AG04450 (cell line): Measurements from ENCODE around the gene CYFIP1. TPM values are rescaled to one million over a fixed set of nuclear protein-coding genes. Genes with fewer than 3 reads are reported as not detected.

ENCODE experiments used
- CTCF ChIA-PET: fragments of 300-600, 350-600 bp; formaldehyde crosslinking; extraction: SDS; loops from one replicate; lab custom pipeline; 2022; ENCODE audit warnings: antibody characterized with exemption, inconsistent platforms; lab: Charles Lee
- POLR2A ChIA-PET: fragments of 350-600 bp; formaldehyde crosslinking; extraction: SDS; loops from one replicate; lab custom pipeline; 2021; ENCODE audit warnings: antibody characterized with exemption, inconsistent platforms; lab: Yijun Ruan, JAX
- DNase-seq: peaks from one replicate; pipeline ENCODE4 v3.0.0-alpha.2; 2011; ENCODE audit warnings: low read depth, low spot score
- H3K27ac ChIP-seq: one replicate; pipeline ENCODE4 v1.5.1; 2012; ENCODE audit warnings: low read depth, low read length, control low read depth
- H3K27me3 ChIP-seq: one replicate; pipeline ENCODE4 v1.6.0; 2012; ENCODE audit warnings: low read length; ENCODE audit not compliant: control insufficient read depth, insufficient read depth
- H3K4me3 ChIP-seq: 2 replicates; pipeline ENCODE4 v1.5.1; 2011; ENCODE audit warnings: mild to moderate bottlenecking, low read depth, low read length, control low read depth
- H3K9me3 ChIP-seq: 2 replicates; pipeline ENCODE4 v1.5.1; 2012; ENCODE audit warnings: low read length; ENCODE audit not compliant: control insufficient read depth, insufficient read depth
- polyA plus RNA-seq: library from polyadenylated mRNA; depleted of rRNA; stranded (reverse); fragments of >200 nt; gene quantifications from 2 replicates; pipeline ENCODE4 v1.2.3, GENCODE V29; 2011
- TF ChIP-seq, protein P1 (sequence below): IDR thresholded peaks from 2 replicates; pipeline ENCODE4 v1.5.1; 2011; ENCODE audit warnings: low read depth, low read length, control low read depth, inconsistent platforms

The CYFIP1 gene
- polyA plus RNA-seq, 1 experiment, result 70.9 TPM

GRCh38 chr15:22861161-22861560 is 119.0 kb downstream of the CYFIP1 start:
- no peaks in the 10 kb centered on the region for H3K27me3 ChIP-seq
- no peak for DNase-seq
- ChIA-PET POLR2A (no interaction called here), CTCF (no interaction called here)
- TF ChIP-seq, protein P1, sequence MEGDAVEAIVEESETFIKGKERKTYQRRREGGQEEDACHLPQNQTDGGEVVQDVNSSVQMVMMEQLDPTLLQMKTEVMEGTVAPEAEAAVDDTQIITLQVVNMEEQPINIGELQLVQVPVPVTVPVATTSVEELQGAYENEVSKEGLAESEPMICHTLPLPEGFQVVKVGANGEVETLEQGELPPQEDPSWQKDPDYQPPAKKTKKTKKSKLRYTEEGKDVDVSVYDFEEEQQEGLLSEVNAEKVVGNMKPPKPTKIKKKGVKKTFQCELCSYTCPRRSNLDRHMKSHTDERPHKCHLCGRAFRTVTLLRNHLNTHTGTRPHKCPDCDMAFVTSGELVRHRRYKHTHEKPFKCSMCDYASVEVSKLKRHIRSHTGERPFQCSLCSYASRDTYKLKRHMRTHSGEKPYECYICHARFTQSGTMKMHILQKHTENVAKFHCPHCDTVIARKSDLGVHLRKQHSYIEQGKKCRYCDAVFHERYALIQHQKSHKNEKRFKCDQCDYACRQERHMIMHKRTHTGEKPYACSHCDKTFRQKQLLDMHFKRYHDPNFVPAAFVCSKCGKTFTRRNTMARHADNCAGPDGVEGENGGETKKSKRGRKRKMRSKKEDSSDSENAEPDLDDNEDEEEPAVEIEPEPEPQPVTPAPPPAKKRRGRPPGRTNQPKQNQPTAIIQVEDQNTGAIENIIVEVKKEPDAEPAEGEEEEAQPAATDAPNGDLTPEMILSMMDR, result no peak
- no peak overlapping the region for H3K27ac ChIP-seq
- H3K4me3 ChIP-seq, result no peak overlapping the region
- H3K9me3 ChIP-seq, result no peaks in the 10 kb centered on the region

DNA sequence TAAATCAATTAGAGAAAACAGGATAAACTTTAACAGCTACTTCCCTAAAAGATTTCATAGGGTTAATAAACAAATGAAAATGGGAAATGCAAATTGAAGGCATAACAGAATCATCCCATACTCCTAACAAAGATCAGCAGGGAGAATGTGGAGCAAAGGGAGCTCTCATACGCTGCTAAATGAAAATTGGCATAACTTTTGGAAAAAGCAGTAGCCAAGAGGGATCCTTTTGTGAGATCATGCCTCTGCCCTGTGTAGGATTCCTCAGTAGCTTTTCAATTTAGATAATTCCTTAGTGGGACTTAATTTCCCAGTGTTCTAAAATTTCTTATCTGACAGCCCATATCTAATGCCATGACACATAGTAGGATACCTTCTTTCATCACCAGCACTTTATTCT is 123.5 kb downstream of the CYFIP1 start:
- no peak overlapping the region for H3K27ac ChIP-seq
- no peaks in the 10 kb centered on the region for H3K27me3 ChIP-seq
- ChIA-PET CTCF (no interaction called here), POLR2A (no interaction called here)
- TF ChIP-seq, protein P1, result no peak
- no peak overlapping the region for H3K4me3 ChIP-seq
- no peak for DNase-seq
- no peaks in the 10 kb centered on the region for H3K9me3 ChIP-seq

DNA sequence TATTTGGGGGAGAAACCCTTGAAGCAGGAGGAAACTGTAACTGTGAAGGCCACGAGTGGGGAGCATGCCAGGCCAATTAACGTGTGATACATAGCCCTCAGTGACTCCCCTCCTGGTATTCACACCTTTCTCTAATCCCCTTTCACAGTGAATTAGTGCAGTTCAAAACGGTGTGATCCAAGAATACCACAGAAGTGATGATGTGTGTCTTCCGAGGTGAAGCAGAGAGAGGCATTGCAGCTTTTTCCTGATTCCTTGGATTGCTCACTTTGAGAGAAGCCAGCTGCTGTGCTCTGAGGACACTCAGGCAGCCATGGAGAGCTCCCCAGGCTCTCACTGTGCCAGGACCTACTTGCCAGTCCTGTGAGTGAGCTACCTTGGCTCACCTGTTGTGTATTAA is 124.4 kb downstream of the CYFIP1 start:
- H3K4me3 ChIP-seq, result no peak overlapping the region
- ChIA-PET CTCF (no interaction called here), POLR2A (no interaction called here)
- H3K9me3 ChIP-seq, result no peaks in the 10 kb centered on the region
- TF ChIP-seq, protein P1, result no peak
- peak overlapping the region; percentile 11 for H3K27ac ChIP-seq
- H3K27me3 ChIP-seq, result no peaks in the 10 kb centered on the region
- no peak for DNase-seq

DNA sequence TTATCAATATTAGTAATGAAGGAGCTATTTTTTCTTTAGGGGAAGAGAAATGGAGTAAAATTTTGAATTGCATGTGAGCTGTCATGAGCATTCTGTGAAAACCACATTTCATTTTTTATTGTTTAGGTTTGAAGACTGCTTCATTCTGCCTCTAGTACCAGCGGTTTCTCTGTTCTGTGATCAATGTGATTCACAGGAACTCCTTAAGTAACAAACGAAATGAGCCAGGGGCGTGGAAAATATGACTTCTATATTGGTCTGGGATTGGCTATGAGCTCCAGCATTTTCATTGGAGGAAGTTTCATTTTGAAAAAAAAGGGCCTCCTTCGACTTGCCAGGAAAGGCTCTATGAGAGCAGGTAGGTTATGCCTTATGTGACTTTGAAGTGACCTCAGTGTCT is 128.7 kb downstream of the CYFIP1 start:
- Histone ChIP-seq H3K27ac (no peak overlapping the region), H3K27me3 (no peaks in the 10 kb centered on the region), H3K4me3 (no peak overlapping the region), H3K9me3 (no peaks in the 10 kb centered on the region)
- POLR2A ChIA-PET, result no interaction called here
- DNase-seq, result no peak
- TF ChIP-seq, protein P1, result no peak
- CTCF ChIA-PET, result no interaction called here

DNA sequence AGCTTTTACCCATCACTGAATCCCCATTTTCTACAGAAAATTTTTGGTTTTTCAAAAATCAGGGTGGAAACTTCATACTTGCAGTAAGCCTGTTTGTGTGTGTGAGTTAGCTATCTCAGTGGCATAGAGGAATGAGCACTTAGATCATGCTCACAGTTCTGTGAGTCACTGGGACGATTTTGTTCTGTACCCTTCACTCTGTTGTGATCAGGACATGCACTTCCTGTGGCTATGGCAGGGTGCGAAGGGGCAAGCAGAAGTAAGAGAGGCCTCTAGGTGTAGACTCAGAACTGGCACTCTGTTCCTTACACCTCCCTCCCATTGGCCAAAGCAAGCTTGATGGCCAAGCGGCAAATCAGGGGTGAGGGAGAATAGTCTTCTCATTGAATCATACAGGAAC is 130.1 kb downstream of the CYFIP1 start:
- no peak for DNase-seq
- H3K27me3 ChIP-seq, result no peaks in the 10 kb centered on the region
- TF ChIP-seq, protein P1, result no peak
- no peak overlapping the region for H3K4me3 ChIP-seq
- H3K27ac ChIP-seq, result no peak overlapping the region
- CTCF ChIA-PET, result no interaction called here
- POLR2A ChIA-PET, result no interaction called here
- H3K9me3 ChIP-seq, result no peaks in the 10 kb centered on the region
